Panc1 (cell line): ENCODE data around the gene AGGF1. TPM values are rescaled to one million over a fixed set of nuclear protein-coding genes. Genes with fewer than 3 reads are reported as not detected.
"Not testable (repeated sequence)": the region's sequence is repeated elsewhere in the genome, so short reads cannot be mapped to it uniquely, and the experiment has no call there.

Source experiments
- ATAC-seq: fragments of 200-7000 bp; cut with Tn5 transposase; 2 replicates; pipeline ENCODE4 v1.9.1; 2020; ENCODE audit warnings: mild to moderate bottlenecking, moderate library complexity
- BruUV-seq: library from RNA; stranded (reverse); fragments of 400-500 nt; replicated peaks from 2 replicates; lab custom pipeline; 2021; lab: Mats Ljungman, UMichigan
- CTCF ChIA-PET: fragments of 300-600 bp; sonication (Branson Sonifier 250); formaldehyde crosslinking; loops from one replicate; lab custom pipeline; 2022; ENCODE audit warnings: antibody characterized with exemption; lab: Charles Lee
- POLR2A ChIA-PET: fragments of 300-600 bp; sonication (Branson Sonifier 250); formaldehyde crosslinking; loops from one replicate; lab custom pipeline; 2022; ENCODE audit warnings: antibody characterized with exemption; lab: Charles Lee
- DNase-seq: peaks from one replicate; pipeline ENCODE4 v3.0.0-alpha.2; 2010; ENCODE audit warnings: low read depth, low spot score
- H3K27ac ChIP-seq: 2 replicates; pipeline ENCODE4 v1.5.1; 2011; ENCODE audit warnings: mild to moderate bottlenecking, low read length, inconsistent platforms
- H3K27me3 ChIP-seq: fragments of 200-500 bp; sonication (Bioruptor generic); 2 replicates; pipeline ENCODE4 v1.6.0; 2014; ENCODE audit warnings: low read length, inconsistent platforms; ENCODE audit not compliant: control insufficient read depth, insufficient read depth
- H3K36me3 ChIP-seq: fragments of 200-500 bp; sonication (Bioruptor generic); 2 replicates; pipeline ENCODE4 v1.5.1; 2014; ENCODE audit warnings: inconsistent platforms, mild to moderate bottlenecking, low read length, moderate library complexity; ENCODE audit not compliant: control insufficient read depth, insufficient read depth
- H3K4me1 ChIP-seq: 2 replicates; pipeline ENCODE4 v1.5.1; 2011; ENCODE audit warnings: inconsistent platforms, mild to moderate bottlenecking, low read length, moderate library complexity; ENCODE audit not compliant: control insufficient read depth, insufficient read depth
- H3K4me3 ChIP-seq, 2 experiments: 2 replicates each; pipeline ENCODE4 v1.5.1; 2011 to 2012; ENCODE audit warnings: low read depth in 2 of 2, low read length in 2 of 2, mild to moderate bottlenecking in 2 of 2, inconsistent platforms in 1 of 2, moderate library complexity in 1 of 2
- H3K9me3 ChIP-seq: fragments of 200-500 bp; sonication (Bioruptor generic); 2 replicates; pipeline ENCODE4 v1.5.1; 2014; ENCODE audit warnings: low read depth, mild to moderate bottlenecking, inconsistent platforms, low read length, moderate library complexity; ENCODE audit not compliant: control insufficient read depth, insufficient read depth
- CTCF ChIP-seq: fragments of 450-650 bp; IDR thresholded peaks from 2 replicates; pipeline ENCODE4 v1.5.1; 2017; ENCODE audit warnings: mild to moderate bottlenecking
- TCF7L2 ChIP-seq: IDR thresholded peaks from 2 replicates; pipeline ENCODE4 v1.6.1; 2011; ENCODE audit warnings: mild to moderate bottlenecking, low read depth, low read length, inconsistent platforms
- in situ Hi-C: cut with HindIII; loops from 2 replicates; pipeline ENCODE4 v1.10.0; 2016; ENCODE audit warnings: low sequenced_read_pairs, low pct_unique_long_range_greater_than_20kb
- intact Hi-C: fragments of 100-400 bp; cut with micrococcal nuclease; formaldehyde crosslinking; loops from one replicate; pipeline ENCODE4 v1.10.0; 2022; ENCODE audit not compliant: unreplicated experiment
- total RNA-seq: library from RNA; stranded (reverse); gene quantifications from one replicate; pipeline ENCODE4 v1.2.1, GENCODE V29; 2021; ENCODE audit not compliant: unreplicated experiment
- TF ChIP-seq, protein P1 (sequence below), 2 experiments: IDR thresholded peaks; 2 replicates each; pipeline ENCODE4 v1.6.1; 2011 to 2012; ENCODE audit warnings: low read depth in 2 of 2, control low read depth in 1 of 2, low read length in 1 of 2, mild to moderate bottlenecking in 1 of 2, moderate library complexity in 1 of 2; ENCODE audit not compliant: insufficient read depth in 1 of 2

The AGGF1 gene
- total RNA-seq, 1 experiment from 2014 or later = 23.1 TPM

DNA sequence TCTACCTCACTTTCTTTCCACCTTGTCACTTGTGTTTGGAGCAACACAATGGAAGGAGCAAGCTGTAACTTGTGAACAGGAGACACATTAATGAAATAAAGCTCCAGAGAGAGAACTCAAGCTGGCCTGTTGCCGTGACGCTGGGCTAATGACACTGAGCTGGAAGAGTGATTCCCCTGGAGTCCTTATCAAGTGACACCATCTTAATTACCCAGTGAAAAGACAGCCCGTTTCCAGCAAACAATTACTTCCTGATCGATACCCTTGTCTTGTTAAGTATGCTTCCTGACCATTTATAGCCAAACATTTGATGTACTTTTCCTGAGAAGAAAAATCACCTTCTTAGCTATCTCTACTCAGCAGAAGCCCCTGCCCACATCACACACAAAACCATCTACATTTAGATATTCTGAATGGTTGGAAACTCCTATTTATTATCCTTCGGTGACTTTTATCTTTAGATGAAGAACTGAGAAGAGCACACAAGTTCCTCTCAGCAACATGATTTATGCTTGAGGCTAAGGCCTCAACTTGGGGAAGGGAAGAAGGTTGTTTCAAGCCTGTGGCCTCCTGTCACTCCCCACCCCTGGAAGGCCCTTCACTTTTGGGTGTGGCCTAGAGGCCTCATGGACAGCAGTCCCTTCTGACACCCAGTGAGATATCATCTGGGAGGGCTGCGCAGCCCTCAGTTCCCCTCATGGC lies 43.2 kb upstream of the AGGF1 start:
- POLR2A ChIA-PET = interaction anchor here (0.6 kb wide), 1 partner anchor 1724 kb away, joined by 3 read pairs; no protein-coding TSS in a partner anchor
- in situ Hi-C loops (no loop called here), intact Hi-C loops (no loop called here)
- CTCF ChIA-PET = no interaction called here
- DNase-seq = no peak
- H3K27me3 ChIP-seq = no peaks in the 10 kb centered on the region
- no peak for ATAC-seq
- no peak overlapping the region for H3K27ac ChIP-seq
- no peaks in the 10 kb centered on the region for H3K36me3 ChIP-seq
- no TSS peak for BruUV-seq
- H3K9me3 ChIP-seq = no peaks in the 10 kb centered on the region
- no peak overlapping the region for H3K4me3 ChIP-seq
- TF ChIP-seq, protein P1, sequence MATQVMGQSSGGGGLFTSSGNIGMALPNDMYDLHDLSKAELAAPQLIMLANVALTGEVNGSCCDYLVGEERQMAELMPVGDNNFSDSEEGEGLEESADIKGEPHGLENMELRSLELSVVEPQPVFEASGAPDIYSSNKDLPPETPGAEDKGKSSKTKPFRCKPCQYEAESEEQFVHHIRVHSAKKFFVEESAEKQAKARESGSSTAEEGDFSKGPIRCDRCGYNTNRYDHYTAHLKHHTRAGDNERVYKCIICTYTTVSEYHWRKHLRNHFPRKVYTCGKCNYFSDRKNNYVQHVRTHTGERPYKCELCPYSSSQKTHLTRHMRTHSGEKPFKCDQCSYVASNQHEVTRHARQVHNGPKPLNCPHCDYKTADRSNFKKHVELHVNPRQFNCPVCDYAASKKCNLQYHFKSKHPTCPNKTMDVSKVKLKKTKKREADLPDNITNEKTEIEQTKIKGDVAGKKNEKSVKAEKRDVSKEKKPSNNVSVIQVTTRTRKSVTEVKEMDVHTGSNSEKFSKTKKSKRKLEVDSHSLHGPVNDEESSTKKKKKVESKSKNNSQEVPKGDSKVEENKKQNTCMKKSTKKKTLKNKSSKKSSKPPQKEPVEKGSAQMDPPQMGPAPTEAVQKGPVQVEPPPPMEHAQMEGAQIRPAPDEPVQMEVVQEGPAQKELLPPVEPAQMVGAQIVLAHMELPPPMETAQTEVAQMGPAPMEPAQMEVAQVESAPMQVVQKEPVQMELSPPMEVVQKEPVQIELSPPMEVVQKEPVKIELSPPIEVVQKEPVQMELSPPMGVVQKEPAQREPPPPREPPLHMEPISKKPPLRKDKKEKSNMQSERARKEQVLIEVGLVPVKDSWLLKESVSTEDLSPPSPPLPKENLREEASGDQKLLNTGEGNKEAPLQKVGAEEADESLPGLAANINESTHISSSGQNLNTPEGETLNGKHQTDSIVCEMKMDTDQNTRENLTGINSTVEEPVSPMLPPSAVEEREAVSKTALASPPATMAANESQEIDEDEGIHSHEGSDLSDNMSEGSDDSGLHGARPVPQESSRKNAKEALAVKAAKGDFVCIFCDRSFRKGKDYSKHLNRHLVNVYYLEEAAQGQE (IDR thresholded peaks at IDR 0.05; ENCODE audit: insufficient read depth in 1 of 2, low read depth in 2 of 2, low read length in 1 of 2) = no peak
- no peaks in the 10 kb centered on the region for H3K4me1 ChIP-seq

DNA sequence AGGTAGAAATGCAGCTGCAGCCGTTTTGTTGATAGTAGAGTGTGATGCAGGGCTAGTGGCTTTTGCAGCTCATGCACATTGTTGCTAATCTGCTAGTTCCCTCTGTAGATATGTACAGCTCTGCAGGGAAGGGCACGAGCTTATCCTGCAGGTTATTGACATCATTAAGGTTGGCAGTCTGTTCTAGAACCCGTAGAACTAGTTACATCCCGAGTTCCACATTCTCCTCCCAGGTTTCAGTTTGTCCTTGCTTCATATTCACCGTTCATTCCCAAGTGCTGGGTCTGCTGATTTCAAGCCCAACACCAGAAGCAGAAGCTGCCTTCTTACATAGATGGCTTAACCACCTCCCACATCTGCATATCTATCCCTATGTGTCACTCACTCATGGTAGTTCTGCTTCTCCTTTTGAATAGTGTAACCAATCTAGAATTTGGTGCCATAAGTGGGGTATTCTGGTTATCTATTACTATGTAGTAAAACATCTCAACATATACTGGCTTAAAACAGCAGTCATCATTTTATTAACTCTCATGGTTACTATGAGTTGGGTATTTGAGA lies 39.2 kb upstream of the AGGF1 start:
- ATAC-seq = no peak
- Histone ChIP-seq H3K27ac (no peak overlapping the region), H3K27me3 (peaks cover 5% of the 10 kb centered on the region; the same call in 1 of the 2 replicates), H3K4me3 (no peak overlapping the region), H3K4me1 (no peaks in the 10 kb centered on the region), H3K36me3 (no peaks in the 10 kb centered on the region), H3K9me3 (no peaks in the 10 kb centered on the region)
- intact Hi-C loops (no loop called here), in situ Hi-C loops (no loop called here)
- DNase-seq = no peak
- TF ChIP-seq TCF7L2 (no peak), CTCF (no peak)
- no TSS peak for BruUV-seq
- ChIA-PET CTCF (no interaction called here), POLR2A (no interaction called here)

- BruUV-seq, in situ Hi-C loops: not testable (repeated sequence)
These were observed 36.8 kb upstream of the AGGF1 start for GRCh38 chr5:76993436-76993835.

More at GRCh38 chr5:76993436-76993835, 36.8 kb upstream of the AGGF1 start:
- H3K9me3 ChIP-seq, H3K27ac ChIP-seq, H3K4me1 ChIP-seq, POLR2A ChIA-PET, H3K27me3 ChIP-seq, CTCF ChIA-PET, H3K36me3 ChIP-seq, ATAC-seq, intact Hi-C loops, DNase-seq, H3K4me3 ChIP-seq: not testable (repeated sequence)
